Left cardiac atrium (tissue), 4 donors: ENCODE data around the gene C2orf74. TPM values are rescaled to one million over a fixed set of nuclear protein-coding genes. Genes with fewer than 3 reads are reported as not detected.
"Not testable (repeated sequence)": the region's sequence is repeated elsewhere in the genome, so short reads cannot be mapped to it uniquely, and the experiment has no call there.

Experiments
- ATAC-seq, 2 donors: fragments of 200-7000 bp; cut with Tn5 transposase; one replicate each; pipeline ENCODE4 v1.9.1; 2020; ENCODE audit warnings: mild to moderate bottlenecking in 2 of 2, moderate library complexity in 2 of 2
- DNase-seq: peaks from one replicate; pipeline ENCODE4 v3.0.0-alpha.2; 2020
- intact Hi-C, 2 donors: fragments of 100-400 bp; cut with DNase I; formaldehyde crosslinking; loops; one replicate each; pipeline versions ENCODE4 v1.14.1 to v1.15.1; 2022 to 2023
- long read RNA-seq: library from polyadenylated mRNA; unstranded; transcript quantifications from one replicate; pipeline ENCODE4 v2.0.0, GENCODE V29; 2021
- total RNA-seq, 2 donors: library from RNA; stranded (reverse); fragmentation: NEBNext Ultra II Directional; extraction: Animal tissue kit (Norgen Biotek cat#: 25700); gene quantifications; one replicate each; pipeline ENCODE4 v1.2.1, GENCODE V29; 2021
- donor health status: DM: no; HTN: yes; CAD: no.
- donor health status: DM: no; HTN: yes; CAD: no; lungs with severe emphysema.
- donor health status: DM: yes; HTN: yes; CAD: no.
- donor health status: Dilated cardiomyopathy.

Gene C2orf74
- total RNA-seq: 10 to 100 TPM; 12.4 to 30.0 TPM
- long read RNA-seq, partial matches to known transcripts: 1 of 1 reads
- long read RNA-seq, other reads (novel, unspliced or antisense): 0 of 1 reads

DNA sequence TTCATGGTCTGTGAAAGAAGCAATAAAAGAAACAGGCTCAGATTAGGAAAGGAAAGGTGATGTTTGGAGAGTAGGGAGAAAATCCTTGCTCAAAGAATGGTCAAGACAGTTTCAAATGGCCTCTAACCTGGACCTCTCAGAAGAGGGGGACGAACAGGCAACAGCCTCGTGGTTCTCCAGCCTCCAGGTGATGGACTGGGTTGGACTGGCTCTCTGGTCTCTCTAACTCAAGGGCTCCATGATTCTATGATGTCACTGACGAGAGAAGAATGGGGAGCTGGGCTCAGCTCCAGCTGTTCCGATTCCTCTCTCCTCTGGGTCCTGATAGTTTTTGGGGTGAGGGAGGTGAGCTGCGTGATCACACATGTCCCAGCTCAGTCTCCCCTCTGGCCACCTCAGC lies at the start of gene C2orf74:
C2orf74 (plus strand) TSS at position 301 of the 400 bp plus-strand sequence. CDS start 327 bp downstream, outside the sequence.
- ATAC-seq: no peak
- intact Hi-C loops: no loop called here

DNA sequence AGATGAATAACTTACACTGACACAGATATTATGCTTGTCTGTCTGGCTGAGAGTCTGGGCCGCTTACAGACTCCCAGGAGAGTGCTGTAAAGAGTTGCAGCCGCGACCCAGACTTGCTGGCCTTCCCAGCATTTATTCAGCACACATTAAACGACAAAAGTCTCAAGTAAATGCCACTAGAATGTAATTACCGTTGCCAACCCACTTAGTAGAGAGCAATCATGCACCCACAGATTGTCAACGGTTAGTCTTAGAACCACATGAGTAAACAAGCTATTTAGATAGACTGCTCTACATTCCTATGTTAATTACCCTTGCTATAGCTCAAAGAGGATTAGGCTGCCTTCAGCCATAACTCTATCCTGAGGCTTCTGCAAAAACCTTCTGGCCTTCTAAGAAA lies 47.8 kb upstream of the C2orf74 start:
- DNase-seq (no peak), ATAC-seq (no peak)
- intact Hi-C loops: no loop called here

More for the DNA sequence above, at the start of gene C2orf74:
- DNase-seq: no peak

DNA sequence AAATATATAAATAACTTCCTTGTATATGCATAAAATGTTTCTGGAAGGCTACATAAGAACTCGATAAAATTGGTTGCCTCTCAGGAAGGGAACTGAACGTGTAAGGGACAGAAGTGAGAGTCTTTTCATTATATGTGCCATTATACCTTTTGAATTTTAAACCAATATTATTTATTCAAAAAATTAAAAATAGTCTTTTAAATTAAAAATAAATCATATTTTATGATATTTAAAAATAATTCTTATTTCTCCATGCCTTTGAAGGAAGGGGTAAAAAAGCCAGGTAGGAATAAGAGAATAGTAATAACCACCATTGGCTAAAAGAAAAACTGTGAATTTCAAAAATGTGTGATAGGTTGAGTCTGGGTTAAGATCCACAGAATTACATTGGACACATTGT lies 45.7 kb upstream of the C2orf74 start:
- DNase-seq: no peak
- intact Hi-C loops: no loop called here
- no peak for ATAC-seq

DNA sequence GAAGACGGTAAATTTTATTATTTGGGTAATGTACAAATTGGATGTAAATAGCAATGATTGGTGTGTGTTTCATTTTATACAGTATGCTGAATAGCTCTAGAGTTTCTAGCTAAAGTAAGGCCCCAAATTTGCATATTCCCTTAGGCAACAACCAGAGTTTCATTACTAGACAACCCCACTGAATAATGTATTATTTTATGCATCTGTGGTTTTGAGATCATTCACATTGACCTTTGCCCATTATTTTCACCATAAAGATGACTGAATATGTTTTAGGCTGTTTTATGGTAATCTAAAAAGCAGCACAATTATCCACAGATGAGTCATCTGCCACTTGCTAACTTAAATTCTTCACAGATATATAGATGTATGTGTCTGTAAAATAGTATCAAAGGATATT lies 44.5 kb upstream of the C2orf74 start:
- ATAC-seq: no peak
- intact Hi-C loops: no loop called here
- no peak for DNase-seq

DNA sequence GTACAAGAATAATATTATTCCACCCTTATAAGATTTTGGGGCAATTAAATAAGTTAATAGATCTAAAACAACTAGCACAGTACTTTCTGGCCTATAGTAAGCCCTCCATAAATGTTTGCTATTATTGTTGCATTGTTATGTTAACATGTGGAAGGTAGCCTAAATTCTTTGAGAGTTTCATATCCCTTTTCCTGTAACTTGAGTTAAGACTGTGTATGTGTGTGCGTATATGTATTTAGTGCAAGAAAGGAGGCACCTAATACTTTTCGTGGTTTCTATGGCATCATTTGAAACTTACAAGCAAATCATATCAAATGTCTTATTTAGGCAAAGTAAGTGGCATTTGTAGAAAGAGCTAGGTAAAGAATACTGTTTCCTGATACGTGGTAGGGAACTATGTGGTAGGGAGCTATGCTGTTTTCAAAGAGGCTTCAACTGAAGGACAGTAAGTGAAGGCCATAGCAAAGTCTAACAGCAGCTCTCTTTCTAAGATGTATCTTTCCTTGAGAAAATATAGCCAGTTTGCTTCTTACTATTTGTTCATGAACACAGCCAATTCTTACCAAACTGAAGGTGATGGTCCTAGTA lies 36.8 kb upstream of the C2orf74 start:
- ATAC-seq: no peak
- intact Hi-C loops: no loop called here

DNA sequence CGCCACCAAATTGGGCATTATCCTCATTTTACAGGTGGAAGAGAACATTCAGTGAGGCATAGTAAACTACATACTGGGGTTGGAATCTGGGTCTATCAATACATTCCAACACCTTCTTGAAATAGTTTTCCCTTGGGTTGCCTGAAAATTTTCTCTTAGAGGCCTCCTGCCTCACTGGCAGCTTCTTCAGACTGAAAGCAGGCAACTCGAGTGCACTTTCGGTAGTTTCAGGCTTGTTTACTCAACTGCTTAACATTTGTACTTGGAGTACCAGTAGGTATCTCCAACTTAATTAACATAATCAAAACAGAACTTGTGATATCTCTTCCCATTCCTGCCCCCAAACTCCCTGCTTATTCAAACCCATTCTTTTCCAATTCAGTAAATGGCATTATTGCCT lies 36.2 kb upstream of the C2orf74 start:
- no peak for ATAC-seq
- DNase-seq: no peak
- intact Hi-C loops: no loop called here

More for the DNA sequence above, 36.8 kb upstream of the C2orf74 start:
- DNase-seq: no peak

DNA sequence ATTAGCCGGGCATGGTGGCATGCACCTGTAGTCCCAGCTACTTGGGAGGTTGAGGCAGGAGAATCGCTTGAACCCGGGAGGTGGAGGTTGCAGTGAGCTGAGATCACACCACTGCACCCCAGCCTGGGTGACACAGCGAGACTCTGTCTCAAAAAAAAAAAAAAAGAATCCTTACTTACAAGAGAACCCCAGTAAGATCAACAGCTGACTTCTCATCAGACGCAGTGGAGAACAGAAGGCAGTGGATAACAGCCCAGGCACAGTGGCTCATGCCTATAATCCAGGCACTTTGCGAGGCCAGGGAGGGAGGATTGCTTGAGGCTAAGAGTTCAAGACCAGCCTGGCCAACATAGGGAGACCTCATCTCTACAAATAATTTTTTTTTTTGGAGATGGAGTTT lies 33.9 kb upstream of the C2orf74 start:
- ATAC-seq, intact Hi-C loops, DNase-seq: not testable (repeated sequence)

DNA sequence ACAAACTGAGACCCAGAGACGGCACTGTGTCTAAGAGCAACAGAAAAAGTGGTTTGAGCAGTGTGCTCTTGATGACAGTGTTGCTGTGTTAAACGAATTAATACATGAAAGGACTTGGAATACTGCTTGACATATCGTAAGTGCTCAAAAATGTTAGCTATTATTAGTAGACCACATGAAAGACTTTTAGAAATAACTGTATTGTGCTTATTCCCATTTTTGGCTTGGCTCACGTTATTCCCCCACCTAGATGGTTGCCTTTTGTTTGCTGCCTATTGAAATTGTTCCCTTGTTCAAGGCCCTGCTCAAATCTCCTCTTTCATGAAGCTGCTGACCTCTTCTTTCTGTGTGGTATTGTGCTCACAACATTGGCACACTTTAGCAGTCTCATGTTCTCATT lies 27.8 kb upstream of the C2orf74 start:
- intact Hi-C loops: no loop called here
- DNase-seq (no peak), ATAC-seq (no peak)

DNA sequence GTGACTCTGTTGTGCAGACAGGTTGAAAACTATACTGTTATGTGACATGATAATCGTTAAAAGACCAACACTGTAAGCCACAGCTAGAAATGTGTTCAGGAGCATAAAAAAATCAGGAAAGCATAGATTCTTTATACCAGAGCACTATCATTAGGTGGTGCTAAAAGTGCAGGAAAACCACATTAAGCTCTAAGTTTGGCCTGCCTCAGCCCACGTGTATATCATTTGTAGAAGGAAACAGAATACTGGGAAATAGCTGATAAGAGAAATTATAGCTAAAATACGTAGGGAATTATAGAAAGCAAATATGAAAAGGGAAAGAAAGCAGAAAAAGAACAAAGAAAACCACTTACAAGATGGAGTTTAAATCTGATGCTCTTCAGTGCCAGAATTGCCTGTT lies 26.5 kb upstream of the C2orf74 start:
- no peak for DNase-seq
- intact Hi-C loops: no loop called here
- peak; percentile 61 to 85 for ATAC-seq

DNA sequence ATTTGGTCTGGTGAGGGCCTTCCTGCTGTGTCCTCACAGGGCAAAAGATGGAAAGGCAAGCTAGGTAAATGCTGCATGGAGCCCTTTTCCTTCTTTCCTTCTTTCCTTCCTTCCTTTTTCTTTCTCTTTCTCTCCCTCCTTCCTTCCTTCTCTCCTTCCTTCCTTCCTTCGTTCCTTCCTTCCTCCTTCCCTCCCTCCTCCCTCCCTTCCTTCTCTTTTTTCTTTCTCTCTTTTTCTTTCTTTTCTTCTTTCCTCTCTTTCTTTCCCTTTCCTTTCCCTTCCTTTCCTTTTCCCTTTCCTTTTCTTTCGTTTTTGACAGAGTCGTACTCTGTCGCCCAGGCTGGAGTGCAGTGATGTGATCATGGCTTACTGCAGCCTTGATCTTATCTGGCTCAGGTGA lies 23.1 kb upstream of the C2orf74 start:
- DNase-seq (no peak), ATAC-seq (no peak)
- intact Hi-C loops: no loop called here

DNA sequence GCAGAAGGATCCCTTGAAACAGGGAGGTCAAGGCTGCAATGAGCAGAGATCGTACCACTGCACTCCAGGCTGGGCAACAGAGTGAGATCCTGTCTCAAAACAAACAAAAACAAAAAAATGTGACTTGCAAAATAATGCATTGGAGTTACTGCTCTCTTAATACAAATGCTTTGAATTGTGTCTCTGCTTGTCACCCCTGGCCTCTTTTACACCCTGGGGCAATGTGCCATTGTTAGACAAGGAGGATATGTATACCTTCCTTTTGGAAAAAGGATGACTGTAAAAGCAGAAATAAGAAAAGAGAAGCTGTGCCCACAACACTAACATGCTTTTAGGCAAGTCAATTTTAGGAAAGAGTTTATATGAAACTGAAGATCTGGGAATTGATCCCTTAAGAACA lies 20.8 kb upstream of the C2orf74 start:
- intact Hi-C loops: no loop called here
- DNase-seq (no peak), ATAC-seq (no peak)

DNA sequence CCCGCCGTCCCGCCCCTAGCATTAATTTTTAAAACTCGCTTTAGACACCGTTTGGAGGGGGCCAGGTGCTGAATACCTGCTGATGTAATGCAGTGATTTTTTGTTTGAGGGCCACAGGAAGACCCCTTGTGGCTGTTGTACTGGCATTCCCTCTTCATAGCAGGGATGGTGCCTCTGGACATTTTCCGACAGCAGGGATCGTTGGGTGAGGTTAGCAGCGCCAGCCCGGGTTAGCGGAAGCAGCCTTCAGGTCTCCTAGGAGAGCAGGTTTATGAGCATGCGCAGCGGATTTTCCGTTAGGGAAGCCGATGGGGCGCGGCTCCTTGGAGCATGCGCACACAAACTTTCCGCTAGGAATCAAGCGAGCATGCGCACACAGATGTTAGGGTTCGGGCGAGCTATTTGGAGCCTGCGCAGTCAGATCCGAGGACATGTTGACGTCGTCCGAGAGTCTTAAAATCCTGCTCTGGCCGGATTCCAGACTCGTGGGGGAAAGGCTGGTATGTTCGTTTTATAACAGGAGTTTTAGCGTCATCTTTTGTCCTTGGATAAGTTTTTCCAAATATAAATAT lies 17.2 kb upstream of the C2orf74 start:
- DNase-seq (peak; percentile 99), ATAC-seq (peak; percentile 99)
- intact Hi-C loops: no loop called here

DNA sequence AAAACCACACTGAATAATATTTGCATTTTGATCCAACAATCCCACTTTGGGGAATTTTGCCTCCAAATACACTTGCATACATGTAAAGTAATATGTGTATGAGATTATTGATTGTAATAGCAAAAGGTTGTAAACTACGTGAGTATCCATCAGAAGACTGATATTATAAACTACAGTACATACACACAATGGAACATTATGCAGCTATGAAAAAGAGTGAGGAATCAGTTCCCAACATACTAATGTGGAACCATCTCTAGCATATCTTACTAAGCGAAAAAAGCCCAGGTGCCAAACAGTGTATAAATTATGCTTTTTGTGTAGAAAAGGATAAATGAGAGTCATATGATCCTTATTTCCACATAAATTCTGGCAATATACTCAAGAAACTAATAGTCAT lies 16.0 kb upstream of the C2orf74 start:
- DNase-seq (no peak), ATAC-seq (no peak)
- intact Hi-C loops: no loop called here

DNA sequence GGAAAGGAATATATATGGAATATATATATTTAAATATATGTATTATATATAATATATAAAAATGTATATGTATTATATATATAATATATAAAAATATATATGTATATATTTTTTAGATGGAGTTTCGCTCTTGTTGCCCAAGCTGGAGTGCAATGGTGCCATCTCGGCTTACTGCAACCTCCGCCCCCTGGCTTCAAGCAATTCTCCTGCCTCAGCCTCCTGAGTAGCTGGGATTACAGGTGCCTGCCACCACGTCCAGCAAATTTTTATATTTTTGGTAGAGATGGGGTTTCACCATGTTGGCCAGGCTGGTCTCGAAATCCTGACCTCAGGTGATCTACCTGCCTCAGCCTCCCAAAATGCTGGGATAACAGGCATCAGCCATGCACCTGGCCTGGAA lies 13.9 kb upstream of the C2orf74 start:
- intact Hi-C loops, DNase-seq: not testable (repeated sequence)

DNA sequence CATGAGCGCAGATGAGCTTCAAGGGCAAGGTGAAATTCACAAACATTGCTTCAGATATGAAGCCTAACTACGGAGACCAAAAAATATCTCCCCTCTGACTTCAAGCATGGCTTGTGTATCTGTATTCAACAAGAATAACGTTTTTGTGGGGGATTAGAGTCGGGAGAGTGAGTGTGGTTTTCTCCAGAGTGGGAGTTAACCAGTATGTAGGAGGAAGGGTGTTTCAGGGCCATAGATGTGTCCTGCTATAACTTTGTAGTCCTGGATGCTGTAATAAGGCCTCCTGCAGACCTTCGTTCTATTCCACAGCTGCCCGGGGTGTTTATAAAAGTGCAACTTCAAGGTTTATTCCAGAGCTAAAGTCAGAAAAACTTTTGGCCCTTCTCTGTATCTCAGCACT lies 12.9 kb upstream of the C2orf74 start:
- no peak for DNase-seq
- ATAC-seq: no peak
- intact Hi-C loops: no loop called here

More for the DNA sequence above, 13.9 kb upstream of the C2orf74 start:
- ATAC-seq: not testable (repeated sequence)

DNA sequence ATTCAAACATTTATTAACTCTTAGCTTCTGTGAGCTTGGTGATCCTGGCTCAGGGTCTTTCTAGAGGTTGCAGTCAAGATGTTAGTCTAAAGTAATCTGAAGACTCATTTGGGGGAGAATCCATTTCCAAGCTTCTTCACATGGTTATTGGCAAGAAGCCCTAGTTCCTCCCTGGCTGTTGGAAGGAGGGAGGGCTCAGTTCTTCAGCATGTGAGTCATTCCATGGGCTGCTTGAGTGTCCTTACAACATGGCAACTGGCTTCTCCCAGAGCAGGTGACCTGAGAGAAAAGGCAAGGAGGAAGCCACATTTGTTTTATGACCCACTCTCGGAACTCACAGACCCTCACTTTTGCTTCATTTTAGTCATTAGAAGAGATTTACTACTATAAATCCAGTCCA lies 10.6 kb upstream of the C2orf74 start:
- DNase-seq (no peak), ATAC-seq (no peak)
- intact Hi-C loops: no loop called here

DNA sequence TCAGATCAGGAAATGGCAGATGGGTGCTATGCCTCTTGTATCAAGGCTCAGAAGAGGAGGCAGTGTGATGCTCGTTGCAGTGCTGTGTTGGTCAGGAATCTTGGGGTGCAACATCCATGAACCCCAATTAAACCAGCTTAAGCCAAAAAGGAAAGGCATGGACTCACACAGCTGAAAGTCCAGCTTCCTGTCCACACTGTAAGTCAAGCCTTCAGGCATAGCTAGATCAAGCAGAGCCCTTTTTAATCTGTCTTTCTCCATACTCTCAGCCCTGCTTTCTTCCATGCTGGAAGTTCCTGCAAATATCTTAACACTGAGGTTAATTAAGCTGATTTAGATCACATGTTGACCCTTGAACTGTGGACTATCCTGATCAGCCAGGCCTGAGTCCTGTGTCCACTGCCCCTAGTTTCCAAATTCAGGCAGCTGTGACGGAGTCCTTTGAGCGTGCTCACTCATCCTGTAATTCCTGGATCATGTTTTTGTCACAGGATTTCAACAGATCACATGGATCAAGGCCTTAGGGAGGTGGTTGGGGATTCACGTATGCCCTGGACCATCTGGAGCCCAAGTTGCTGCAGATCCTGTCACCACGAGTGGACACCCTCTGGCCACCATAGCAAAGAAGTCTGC lies 4.5 kb upstream of the C2orf74 start:
- ATAC-seq (no peak), DNase-seq (no peak)
- intact Hi-C loops: no loop called here

DNA sequence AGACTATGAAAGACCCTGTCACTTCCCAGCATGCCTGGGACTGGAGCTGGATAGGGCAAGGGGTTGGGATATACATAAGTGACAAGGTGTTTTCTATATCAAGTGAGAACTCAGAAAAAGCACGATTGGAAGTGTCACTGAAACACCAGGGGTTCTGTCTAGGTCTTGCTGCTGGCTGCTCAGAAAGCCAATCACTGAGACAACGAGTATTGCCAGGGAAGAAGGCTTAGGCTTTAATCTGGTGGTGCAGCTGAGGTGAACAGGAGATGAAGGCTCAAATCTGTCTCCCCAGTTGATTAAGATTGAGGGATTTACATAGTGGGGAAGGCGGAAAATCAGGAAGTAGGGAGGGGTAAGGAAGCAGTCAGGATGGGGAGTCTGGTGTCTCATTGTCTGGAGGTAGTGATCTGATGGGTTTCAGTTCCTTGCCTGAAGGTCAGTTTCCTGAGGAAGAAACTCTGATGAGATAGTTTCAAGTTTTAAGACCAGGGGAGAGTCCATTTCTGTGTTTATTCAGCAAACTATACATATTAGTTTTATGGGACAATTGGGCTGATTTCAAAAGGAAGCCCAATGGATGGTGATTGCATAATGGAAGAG lies 3.5 kb upstream of the C2orf74 start:
- no peak for ATAC-seq
- intact Hi-C loops: no loop called here
- no peak for DNase-seq

DNA sequence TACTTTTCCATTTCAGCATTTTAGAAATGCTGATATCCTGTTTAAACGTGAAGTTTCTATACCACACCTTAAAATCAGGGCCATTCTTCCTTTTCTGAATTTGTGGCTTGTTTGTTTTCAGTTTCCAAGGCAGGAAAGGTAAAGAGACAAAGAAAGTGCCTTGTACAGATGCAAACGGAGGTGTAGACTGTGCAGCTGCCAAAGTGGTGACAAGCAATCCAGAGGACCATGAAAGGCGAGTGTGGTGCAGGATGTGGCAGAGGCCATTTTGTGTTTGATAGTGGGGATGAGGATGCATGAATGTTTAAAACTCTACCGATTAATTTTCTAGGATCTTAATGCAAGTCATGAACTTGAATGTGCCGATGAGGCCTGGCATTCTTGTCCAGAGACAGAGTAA lies 733 bp downstream of the C2orf74 start:
- DNase-seq (no peak), ATAC-seq (no peak)
- intact Hi-C loops: no loop called here

DNA sequence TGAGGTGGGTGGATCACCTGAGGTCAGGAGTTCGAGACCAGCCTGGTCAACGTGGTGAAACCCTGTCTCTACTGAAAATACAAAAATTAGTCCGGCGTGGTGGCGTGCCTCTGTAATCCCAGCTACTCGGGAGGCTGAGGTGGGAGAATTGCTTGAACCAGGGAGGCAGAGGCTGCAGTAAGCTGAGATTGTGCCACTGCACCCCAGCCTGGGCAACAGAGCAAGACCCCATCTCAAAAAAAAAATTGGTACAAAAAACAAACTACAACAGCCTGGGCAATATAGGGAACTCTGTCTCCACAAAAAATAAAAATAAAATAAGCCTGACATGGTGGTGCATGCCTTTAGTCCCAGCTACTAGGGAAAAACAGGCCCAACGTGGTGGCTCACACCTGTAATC lies 3.1 kb downstream of the C2orf74 start:
- intact Hi-C loops: not testable (repeated sequence)

More for the DNA sequence above, 3.1 kb downstream of the C2orf74 start:
- not testable (repeated sequence) for ATAC-seq, DNase-seq
